Glomerular visceral epithelial cell (primary cell): ENCODE results near the gene MTMR4.
"Not testable (repeated sequence)": the region's sequence is repeated elsewhere in the genome, so short reads cannot be mapped to it uniquely, and the experiment has no call there.

Experiments used
- DNase-seq: peaks from one replicate; pipeline ENCODE4 v3.0.0-alpha.2; 2016; ENCODE audit errors: extremely low spot score

Gene MTMR4

DNA sequence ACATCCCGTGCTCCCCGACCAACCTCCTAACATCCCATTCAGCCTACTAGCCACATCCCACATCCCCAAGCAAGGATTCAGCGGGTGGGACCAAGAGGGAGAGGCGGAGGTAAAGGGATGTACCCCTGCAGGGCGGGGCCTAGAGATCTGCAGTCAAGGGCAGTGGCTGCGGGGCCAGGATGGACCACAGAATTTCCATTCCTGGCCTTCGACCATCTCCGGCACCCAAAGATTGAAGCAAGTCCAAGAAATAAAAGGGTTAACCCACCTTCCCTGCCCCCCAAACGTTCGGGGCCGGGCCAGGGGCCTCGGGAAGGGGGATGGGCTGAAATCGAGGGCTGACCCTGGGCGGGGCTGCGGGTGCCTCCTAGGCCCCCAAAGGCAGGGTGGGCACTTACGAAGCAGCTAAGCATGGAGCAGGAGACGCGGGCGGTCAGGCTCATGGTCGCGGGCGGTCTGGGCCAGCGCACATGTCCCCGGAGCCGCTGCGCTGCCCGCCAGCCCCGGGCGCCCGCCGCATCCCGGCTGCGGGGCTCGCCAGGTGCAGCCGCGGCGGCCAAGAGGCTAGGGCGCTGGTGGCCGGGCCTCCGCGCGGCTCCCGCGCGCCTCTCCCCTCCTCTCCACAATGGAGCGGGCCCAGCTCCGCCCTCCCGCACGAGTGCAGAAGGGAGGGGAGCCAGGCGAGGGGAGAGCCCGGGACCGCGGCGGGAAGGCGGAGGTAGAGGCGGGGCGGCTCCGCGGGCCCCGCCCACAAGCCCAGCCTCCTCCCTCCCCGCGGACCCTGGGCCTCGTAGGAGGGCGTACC, at the start of gene MTMR4:
TSS of gene MTMR4 (minus strand) at position 674 of the 805 bp plus-strand sequence. CDS start at position 443, 231 bp downstream.
- peak; percentile 80 for DNase-seq

DNA sequence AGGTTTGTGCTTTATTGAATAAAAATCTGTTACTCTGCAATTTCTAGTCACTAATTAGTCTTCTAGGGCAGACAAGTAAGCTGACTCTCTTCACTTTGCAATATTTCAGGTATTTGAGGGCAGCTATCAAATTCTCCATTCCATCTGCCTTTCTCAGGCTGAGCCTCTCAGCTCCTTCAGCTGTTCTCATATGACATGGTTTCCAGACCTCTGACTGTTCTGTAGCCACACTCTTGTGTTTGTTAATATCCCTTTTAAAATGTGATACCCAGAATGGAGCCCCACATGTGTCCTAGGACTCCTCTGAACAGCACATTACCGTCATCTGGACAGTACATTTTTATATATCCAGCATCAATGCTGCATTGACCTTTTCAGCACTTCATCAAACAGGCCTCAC, 46.1 kb upstream of the MTMR4 start:
- no peak for DNase-seq

DNA sequence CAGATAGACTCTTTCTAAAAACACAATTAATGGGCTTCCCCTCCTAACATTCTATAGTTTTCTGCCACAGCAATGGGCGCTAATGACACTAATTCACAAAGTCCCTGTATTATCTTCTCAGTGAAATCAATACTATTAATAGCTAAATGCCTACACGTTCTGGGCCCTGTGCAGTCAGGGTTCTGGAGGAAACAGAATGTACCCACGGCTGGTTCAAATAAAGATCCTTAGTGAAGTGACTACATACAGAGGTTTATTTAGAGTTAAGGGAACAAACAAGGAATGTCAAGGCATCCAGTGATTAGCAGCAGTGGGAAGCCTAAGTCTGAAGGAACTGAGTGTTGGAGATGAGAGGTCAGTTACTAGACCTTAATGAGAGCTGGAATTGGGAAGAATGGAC, 43.5 kb upstream of the MTMR4 start:
- no peak for DNase-seq

DNA sequence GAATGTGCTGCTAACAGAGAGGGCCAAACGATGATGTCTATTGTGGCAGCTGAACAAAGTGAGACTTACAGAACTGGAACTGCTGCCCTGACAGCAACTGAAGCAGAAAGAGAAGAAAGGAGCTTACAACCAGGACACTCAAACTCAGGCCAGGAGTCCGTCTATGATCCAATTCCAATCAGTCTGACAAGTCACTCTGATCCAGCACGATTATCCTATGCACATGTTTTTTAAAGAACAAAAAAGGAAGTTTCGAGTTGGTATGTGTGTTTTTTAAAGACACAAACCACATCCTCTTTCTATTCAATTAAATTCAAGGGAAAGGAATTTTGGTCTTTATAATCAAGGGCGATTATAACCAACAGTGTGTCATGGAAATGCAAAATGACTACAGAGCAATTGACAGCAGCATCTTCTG, 42.4 kb upstream of the MTMR4 start:
- no peak for DNase-seq

DNA sequence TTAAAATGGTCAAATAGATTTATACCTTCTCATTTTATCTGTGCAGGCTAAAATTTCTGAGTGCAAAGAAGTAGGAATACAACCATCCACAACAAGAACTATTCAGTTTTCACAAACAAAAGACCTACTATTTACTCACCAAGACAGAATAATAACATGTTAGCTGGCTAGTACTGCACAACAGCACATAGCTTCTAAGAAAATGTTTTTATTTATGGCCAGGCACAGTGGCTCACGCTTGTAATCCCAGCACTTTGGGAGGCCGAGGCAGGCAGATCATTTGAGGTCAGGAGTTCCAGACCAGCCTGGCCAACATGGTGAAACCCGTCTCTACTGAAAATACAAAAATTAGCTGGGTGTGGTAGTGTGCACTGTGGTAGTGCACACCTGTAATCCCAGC, 40.7 kb upstream of the MTMR4 start:
- not testable (repeated sequence) for DNase-seq

DNA sequence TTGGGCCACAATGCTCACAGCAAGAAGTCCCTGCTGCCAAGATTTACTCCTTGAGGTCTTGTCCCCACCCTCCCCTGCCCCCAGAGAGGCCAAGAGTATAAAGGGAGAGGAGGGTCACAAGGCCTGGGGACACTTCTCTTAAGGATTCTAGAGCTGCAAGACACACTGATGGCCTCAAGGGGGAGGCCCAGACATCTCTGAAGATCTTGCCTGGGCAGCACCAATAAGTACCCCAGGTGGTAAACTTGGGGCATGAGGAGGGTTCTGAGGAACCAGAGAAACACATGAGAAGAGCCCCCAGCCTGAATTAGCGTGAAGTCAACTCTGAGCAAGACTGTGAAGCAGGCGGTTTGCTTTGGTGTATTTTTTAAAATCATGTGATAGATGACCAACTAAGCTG, 26.8 kb upstream of the MTMR4 start:
- DNase-seq: no peak

DNA sequence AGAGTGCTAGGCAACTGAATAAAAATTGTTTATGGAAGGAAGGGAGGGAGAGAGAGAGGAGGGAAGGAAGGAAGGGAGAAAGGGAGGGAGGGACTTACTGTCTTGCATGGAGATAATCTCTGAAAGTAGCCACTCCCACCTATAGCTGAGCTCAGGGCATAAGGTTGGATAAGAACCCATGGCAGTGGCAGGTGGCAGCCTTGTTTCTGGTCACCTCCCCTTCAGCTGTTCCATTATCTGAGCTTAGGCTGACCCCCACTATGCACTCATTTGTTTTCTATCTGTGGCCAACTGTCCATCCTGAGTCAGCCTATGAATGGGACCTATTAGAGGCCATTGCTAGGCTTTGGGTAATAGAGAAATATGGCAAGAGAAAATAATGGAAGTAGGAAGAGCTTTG, 25.3 kb upstream of the MTMR4 start:
- no peak for DNase-seq

DNA sequence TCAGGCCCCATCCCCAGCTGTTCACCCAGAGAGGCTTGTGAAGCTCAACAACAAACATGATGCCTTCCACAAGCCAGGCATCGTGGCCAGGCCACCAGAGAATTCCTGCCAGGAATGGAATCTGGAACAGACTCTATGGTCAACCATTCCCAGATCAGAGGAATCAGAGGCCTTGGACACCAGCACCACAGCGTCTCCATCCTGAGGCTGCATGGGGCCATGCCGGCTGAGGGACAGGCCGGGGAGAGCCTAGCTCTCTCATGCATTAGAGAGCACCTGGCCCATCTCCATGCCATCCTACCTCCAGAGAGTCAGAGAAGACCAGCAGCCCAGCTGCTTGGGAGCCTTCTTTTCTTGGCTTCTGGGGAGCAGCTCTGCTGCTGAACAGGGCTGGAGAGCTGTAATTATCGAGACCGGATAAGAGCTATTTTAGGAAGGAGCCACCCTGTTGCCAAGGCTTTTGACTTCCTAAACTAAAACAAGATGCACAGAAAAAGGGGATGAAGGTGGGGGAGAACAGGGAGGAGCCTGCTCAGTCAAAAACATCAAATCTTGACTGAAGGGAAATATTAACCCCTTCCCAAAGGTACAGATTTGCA, 24.5 kb upstream of the MTMR4 start:
- no peak for DNase-seq

DNA sequence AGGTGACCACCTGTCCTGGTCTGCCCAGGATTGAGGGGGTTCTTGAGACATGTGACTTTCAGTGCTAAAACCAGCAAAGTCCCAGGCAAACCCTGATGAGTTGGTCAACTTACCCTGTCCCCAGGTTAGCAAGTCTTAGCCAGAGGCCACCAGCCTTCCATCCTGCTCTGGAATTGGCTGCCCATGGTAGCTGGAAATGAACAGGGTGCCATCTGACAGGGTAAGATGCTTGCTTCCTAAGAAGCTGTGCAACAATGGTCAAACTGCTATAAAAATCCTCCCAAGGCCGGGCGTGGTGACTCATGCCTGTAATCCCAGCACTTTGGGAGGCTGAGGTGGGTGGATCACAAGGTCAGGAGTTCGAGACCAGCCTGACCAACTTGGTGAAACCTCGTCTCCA, 22.8 kb upstream of the MTMR4 start:
- DNase-seq: no peak

DNA sequence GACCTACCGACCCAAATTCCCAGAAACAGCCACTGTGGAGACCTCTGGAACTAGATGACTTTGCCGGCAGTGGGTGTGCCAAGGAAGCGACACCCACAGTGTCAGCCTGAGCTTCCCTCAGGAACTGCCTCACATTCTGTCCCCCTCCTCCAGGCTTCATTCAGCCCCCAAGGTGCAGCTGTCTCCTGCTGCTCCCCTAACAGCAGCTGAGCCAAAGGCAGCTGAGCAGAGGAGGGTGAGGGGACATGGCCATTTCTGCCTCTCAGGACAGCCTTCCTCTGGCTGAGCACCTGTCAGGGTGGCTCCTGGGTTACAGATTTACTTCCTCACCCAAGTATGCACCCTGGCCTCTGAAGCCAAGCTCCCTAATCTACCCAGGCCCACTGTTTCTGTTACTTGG, 22.1 kb upstream of the MTMR4 start:
- no peak for DNase-seq

DNA sequence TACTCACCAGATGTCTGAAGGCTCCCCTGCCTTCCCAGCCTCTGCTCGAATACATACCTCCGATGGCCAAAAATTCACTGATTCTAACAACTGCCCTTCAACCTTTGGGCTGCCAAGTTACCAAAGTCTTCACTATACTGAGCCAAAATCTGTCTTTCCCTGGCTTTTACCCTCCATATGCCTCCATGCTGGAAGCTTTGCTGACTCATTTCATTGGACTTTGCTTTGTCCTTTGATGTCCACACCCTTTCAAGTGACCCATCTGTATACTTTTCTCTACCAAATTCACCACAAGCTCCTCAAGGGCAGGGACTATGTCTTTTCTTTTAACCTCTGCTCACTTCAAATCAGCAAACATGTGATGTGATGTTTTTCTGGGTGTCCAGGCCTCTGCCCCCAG, 21.0 kb upstream of the MTMR4 start:
- no peak for DNase-seq

DNA sequence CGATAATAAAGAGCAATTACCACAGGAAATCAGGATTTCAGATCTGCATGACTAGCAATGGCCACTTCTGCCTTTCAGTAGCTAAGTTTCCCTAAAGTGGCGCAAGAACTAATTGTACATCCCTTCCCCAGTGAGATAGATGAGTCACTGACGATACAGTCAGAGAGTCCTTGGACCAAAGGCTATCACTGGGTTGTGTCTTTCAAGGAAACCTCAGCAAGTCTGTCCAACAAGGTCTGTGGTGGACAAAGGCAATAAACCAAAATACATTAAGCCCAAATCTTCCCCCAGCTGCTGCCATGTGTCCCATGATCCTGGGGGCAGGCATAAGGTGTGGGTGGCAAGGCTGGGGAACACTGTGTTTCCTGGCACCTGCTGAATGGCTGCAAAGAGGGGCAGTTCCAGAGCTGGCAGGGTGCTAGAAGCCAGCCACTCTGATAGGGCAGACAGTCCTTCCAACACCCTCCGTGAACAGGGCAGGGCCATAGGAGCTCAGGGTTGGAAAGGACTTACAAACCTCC, 20.5 kb upstream of the MTMR4 start:
- peak; percentile 40 for DNase-seq

DNA sequence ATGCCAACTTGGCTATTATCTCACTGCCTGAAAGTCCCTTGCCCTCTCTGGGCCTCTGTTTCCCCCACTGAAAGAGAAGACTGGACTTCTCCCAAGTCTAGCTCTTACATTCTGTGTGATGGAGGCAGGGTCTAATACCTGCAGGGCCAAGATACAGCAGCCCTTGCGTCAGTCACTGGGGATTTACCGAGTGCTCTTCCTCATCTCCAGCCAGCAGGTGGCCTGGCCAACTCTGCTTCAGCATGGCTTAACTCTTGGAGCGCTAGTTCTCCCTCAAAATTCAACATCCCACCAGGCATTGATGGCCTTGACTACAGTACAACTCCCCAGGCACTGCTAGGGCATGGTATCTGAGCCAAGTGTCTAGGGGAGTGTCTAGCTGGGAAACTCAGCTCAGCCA, 19.9 kb upstream of the MTMR4 start:
- DNase-seq: no peak

DNA sequence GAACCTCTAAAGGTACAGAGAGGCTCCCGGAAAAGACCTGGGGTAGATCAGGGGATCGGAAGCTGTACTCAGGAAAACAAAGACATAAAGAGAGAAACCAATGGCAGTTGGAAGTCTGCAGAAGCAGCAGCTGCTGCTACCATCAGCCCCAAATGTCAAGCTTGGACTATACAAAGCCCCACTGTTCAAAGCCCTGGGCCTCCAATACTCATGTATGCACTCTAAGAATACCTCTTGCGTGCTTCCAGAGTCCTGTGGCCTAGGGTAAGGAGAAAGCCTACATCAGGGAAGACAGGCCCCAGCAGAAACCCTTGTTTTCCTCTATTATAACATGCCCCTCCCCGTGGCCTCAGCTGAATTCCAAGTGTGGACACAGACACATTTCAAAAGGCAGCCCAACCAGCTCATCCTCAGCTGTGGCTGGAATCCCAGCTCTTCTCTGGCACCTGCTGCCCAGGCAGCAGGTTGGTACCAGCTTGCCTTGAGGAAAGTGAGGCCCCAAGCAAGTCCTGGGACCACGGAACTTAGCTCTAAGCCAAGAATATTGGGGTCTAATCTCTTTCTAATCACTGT, 19.3 kb upstream of the MTMR4 start:
- DNase-seq: no peak

DNA sequence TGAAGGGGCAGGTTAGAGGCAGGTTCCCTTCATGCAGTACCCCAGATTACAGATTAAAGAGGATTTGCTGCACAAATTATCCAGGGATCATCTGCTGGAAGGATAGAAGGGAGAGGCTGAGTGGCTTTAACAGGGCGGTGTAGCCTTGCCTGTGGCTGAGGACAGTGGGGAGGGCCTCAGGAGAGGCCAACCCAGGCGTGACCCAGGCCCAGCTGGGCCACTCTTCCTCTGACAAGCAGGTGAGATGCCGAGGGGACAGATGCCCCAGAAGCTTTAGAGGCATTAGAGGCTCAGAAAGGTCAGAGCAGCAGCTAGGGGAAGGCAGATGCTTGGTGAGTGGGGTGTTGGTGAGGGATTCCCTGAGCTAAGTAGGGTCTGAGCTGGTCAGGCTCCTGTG, 18.1 kb upstream of the MTMR4 start:
- DNase-seq: no peak

DNA sequence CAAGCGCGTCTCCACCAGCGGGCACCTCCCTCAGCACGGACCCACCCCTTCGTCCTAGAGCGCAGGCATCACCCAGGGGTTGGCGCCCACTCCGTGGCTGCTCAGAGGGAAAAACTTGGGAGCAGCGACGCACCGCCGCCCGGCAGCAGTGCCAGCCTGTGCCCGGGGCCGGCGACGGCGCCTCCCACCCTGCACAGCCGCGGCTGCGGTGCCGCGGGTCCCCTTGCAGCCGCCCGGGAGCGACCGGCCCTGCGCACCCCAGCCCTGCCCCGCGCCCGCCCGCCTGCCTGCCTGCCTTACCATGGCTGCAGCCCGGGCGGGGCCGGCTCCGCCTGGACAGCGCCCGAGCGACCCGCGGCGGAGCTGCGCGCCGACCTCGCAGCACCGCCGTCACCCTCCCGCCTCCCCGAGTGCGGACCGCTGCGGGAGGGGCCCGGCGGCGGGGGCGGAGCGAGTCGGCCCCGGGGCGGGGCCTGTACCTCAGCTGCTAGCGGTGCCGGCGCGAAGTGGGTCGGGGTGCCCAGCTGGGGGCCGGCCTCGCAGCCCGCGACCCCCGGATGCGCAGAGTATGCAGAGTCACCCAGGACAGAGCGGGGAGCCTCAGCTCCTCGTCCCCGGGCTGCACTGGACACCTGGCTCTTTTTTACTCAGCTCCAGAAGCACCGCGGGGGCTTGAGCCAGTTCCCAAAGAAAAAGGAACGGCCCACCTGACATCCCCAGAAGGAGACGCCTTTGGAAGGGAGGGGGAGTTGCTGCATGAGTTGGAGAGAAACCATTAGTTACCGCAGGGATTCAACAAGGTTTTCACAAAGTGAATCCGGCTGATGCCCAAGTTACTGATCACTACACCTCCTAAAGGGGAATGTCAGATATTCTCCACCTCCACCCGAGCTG, 17.5 kb upstream of the MTMR4 start:
- DNase-seq: peak; percentile 50

DNA sequence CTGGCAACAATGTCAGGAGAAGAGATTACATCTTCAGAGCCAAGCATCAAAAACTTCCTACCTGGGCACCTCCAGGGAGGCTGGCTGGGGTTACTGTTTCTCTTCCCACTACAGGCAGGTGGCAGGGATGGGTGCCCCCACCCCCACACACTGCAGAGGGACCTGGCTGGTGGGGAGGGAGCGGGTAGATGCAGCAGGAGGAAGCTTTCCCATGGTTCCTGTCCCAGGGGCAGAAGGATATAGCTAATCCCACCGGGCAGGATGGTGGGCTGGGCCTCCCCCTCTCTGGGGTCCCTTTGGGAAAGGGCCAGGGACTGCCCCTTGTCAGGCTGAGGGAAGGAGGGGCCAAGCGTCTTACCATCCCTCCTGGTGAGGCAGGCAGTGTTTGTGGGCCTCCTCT, 16.7 kb upstream of the MTMR4 start:
- DNase-seq: no peak

DNA sequence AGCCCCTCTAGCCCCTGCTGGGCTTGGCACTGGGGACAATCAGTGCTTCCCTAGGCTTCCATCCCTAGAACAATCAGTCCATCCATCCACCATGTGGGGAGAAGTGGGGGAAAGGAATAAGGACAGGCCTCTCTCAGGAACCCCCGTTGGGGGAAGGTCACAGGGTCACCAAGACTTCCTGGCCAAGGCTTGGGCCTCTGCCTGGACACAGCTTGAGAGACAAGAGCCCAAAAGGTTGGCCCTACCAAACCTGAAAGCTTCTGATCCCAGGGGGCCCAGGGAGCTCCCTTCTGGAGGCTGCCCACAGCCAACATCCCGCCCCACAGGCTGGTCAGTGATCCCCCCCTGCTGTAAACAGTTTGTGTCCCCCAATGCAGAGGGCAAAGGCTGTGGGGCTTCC, 16.2 kb upstream of the MTMR4 start:
- no peak for DNase-seq

DNA sequence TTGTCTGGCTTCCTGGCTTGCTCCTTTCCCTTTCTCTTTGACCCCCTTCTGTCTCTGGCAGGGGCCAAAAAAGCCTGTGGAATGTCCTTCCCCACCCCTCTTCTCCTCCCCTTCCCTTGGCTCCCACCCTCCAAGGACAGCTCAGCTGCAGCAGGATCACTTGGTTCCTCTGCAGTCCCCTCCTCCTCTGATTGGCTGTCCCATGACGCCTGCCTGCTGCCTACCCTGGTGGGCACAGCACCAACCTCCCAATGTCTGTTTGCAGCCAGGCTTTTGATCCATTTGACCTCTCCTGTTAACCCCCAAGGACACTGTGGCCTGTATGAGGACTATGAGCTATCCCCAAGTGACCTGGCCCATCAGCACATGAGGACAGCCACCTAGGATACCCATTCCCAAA, 14.8 kb upstream of the MTMR4 start:
- no peak for DNase-seq

DNA sequence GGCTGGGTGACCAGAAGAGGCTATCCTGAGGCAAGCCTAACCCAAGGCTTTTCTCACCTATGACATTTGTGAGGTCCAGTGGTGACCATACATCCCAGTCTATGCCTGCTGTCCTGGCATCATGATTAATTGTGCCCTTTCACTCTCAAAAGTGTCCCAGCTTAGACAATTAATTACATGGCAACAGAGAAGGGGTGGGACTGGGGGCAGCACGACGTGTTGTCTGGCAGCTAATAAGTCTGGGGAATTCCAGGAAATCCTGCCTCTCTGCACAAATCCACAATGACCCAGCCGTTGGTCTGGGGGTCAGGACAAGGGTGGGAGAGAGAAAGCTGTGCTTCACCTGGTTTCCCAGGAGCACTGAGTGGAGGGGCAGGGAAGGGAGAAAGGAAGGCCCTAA, 14.0 kb upstream of the MTMR4 start:
- no peak for DNase-seq

DNA sequence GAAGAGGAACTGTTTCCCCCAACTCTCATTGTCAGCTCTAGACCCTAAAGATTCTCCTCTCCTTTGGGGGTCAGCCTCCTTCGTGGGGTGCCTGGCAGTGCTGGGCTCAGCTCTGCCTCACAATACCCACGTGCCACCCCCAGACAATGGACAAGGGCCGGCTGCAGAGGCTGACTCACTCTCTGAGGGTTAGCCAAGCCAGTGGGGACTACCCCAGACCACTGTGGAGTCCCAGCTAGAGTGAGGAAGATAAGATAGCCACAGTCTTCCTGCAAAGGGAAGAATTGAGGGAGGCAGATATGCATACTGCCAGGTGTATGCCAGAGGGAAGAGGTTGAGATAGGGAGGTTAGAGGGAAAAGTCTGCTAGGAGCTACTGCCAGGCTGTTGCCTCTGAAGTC, 13.5 kb upstream of the MTMR4 start:
- peak; percentile 57 for DNase-seq

DNA sequence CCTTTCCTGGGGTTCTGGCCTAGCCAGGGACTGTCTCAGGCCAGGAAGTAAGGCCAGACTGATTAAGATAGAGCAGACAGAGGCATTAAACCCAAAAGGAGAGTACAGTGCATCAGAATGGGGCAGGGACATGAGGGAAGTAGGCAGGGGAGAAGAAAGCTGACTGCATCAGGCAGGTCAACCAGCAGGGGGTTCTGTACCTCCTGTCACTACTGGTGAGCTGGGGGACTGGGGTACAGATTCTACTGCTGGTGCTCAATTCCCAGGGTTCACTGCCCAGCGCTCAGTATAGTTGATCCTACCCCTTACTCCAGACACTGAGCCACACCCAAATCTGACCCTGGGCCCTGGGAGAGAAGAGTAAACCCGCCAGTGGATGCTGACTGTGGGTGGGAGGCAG, 12.9 kb upstream of the MTMR4 start:
- no peak for DNase-seq
